ENCODE data around the gene MYCBP2.
A peak's percentile ranks its signal among the peaks of the same experiment; 100 is the strongest.

The MYCBP2 gene

DNA sequence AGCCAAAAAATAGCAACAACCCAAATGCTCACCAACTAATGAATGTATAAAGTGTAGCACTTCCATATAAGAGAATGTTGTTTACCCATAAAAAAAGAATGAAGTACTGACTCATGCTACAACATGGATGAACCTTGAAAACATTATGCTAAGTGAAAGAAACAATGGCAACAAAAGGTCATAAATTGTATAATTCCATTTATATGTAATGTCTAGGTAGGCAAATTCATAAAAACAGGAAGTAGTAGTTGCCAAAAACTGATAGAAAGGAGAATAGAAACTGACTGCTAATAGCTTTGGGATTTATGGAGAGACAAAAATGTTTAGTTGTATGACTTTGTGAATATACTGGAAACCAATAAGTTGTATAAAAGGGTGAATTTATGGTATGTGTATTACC lies 21.6 kb downstream of the MYCBP2 start:
- H3K79me2 ChIP-seq (ENCODE audit: control insufficient read depth, insufficient read depth, low read length) = peaks cover 16% of the 10 kb centered on the region
- no peak overlapping the region for H3K56ac ChIP-seq (ENCODE audit: low read length)
- H2BK5ac ChIP-seq (ENCODE audit: low read length) = no peak overlapping the region
- no peak overlapping the region for H3K9ac ChIP-seq (ENCODE audit: low read length)
- no peak overlapping the region for H3K4ac ChIP-seq (ENCODE audit: low read depth, low read length)
- no peak overlapping the region for H3K23ac ChIP-seq (ENCODE audit: low read length)
- no peak overlapping the region for H2AK5ac ChIP-seq (ENCODE audit: low read length)
- no peaks in the 10 kb centered on the region for H3K36me3 ChIP-seq (ENCODE audit: control insufficient read depth, insufficient read depth, low read length)
- H3K4me2 ChIP-seq (ENCODE audit: low read length) = no peak overlapping the region
- no peak overlapping the region for H4K5ac ChIP-seq (ENCODE audit: low read length)
- H2BK120ac ChIP-seq (ENCODE audit: low read depth, low read length) = no peak overlapping the region
- no peak overlapping the region for H3K18ac ChIP-seq (ENCODE audit: low read length)
- no peak overlapping the region for H2BK15ac ChIP-seq (replicated peaks; ENCODE audit: low read depth)
- H3K27ac ChIP-seq (ENCODE audit: low read depth, low read length) = no peak overlapping the region
- peaks cover 4% of the 10 kb centered on the region for H3K4me1 ChIP-seq (ENCODE audit: control insufficient read depth, low read depth, low read length)
- peaks cover 7% of the 10 kb centered on the region for H3K79me1 ChIP-seq (ENCODE audit: low read length)
- no peak overlapping the region for H4K8ac ChIP-seq (ENCODE audit: low read depth, low read length)
- no peak for DNase-seq
- no peak overlapping the region for H3K4me3 ChIP-seq (ENCODE audit: low read length)
- no peaks in the 10 kb centered on the region for H3K27me3 ChIP-seq (ENCODE audit: insufficient read depth, low read length, poor library complexity)

DNA sequence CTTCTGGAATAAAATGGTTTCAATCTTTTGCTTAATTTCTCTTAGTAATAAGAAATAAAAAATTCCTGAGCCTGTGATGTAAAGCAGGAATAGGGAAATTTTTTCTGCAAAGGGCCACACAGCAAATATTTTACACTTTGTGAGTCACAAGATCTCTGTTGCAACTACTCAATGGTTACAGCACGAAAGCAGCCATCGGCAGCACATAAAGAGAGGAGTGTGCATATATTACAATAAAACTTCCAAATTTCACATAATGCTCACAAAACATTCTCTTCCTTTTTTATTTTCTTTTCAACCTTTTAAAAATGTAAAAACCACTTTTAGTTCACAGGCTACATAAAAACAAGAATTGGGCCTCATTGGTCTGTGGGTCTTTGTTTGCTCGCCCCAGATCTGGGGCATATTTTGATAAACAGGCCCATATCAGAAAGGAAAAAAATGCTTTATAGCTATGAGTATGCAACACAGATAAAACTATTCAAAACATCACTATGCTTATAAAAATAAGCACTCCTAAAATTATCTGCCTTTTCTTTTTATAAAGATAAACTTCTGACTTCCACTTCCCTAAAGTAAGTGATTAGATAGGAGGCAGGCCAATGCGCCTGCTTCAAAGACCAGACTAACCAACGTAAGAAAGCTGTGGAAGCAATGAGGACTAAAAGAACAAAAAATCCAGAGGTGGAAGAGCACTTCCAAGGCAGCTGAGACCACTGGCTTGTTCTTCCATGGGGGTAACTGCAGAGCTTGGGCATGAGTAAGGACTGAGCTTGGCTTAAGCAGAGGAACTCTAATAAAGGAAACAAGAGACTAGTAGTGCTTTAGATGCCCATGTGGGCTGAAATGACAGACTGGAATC lies 26.5 kb downstream of the MYCBP2 start:
- DNase-seq = peak; percentile 38
- Histone ChIP-seq H3K27me3 (ENCODE audit: insufficient read depth, low read length, poor library complexity) (no peaks in the 10 kb centered on the region), H2AK5ac (ENCODE audit: low read length) (no peak overlapping the region), H2BK120ac (ENCODE audit: low read depth, low read length) (no peak overlapping the region), H3K4ac (ENCODE audit: low read depth, low read length) (peak overlapping the region; percentile 52), H3K4me2 (ENCODE audit: low read length) (no peak overlapping the region), H2BK5ac (ENCODE audit: low read length) (no peak overlapping the region), H3K18ac (ENCODE audit: low read length) (no peak overlapping the region), H2BK15ac (replicated peaks; ENCODE audit: low read depth) (no peak overlapping the region), H4K8ac (ENCODE audit: low read depth, low read length) (no peak overlapping the region), H3K9ac (ENCODE audit: low read length) (no peak overlapping the region), H4K5ac (ENCODE audit: low read length) (no peak overlapping the region), H3K4me3 (ENCODE audit: low read length) (no peak overlapping the region), H3K56ac (ENCODE audit: low read length) (peak overlapping the region; percentile 52), H3K36me3 (ENCODE audit: control insufficient read depth, insufficient read depth, low read length) (no peaks in the 10 kb centered on the region), H3K4me1 (ENCODE audit: control insufficient read depth, low read depth, low read length) (peaks cover 2% of the 10 kb centered on the region), H3K79me1 (ENCODE audit: low read length) (peaks cover 9% of the 10 kb centered on the region), H3K23ac (ENCODE audit: low read length) (no peak overlapping the region), H3K79me2 (ENCODE audit: control insufficient read depth, insufficient read depth, low read length) (peaks cover 7% of the 10 kb centered on the region), H3K27ac (ENCODE audit: low read depth, low read length) (no peak overlapping the region)
- no CpG with 5 or more reads among the region's 5 CpGs for WGBS (ENCODE audit: extremely low coverage, insufficient coverage, low lambda C conversion rate)

DNA sequence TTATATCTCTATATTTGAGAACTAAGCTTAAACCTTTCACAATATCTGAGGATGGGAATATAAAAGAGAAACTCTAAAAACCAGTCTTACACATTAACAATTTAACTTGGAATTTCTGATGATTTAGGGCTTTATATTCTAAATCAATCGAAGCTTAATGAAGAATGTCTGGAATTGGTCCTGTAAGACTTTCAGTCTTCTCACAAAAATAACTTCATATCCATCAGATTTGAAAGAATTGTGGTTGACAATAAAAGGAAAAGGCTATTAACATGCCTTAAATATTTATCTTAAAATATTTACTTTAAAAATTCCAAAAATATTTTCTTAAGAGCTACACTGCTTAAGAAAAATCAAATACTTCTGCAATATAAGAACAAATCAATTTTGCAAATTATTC lies 27.3 kb downstream of the MYCBP2 start:
- H3K27ac ChIP-seq (ENCODE audit: low read depth, low read length) = no peak overlapping the region
- H2BK5ac ChIP-seq (ENCODE audit: low read length) = no peak overlapping the region
- H3K56ac ChIP-seq (ENCODE audit: low read length) = no peak overlapping the region
- no peak overlapping the region for H3K9ac ChIP-seq (ENCODE audit: low read length)
- DNase-seq = no peak
- no peak overlapping the region for H4K8ac ChIP-seq (ENCODE audit: low read depth, low read length)
- H3K4me1 ChIP-seq (ENCODE audit: control insufficient read depth, low read depth, low read length) = peaks cover 2% of the 10 kb centered on the region
- H3K79me1 ChIP-seq (ENCODE audit: low read length) = peaks cover 9% of the 10 kb centered on the region
- no peak overlapping the region for H2BK120ac ChIP-seq (ENCODE audit: low read depth, low read length)
- H3K27me3 ChIP-seq (ENCODE audit: insufficient read depth, low read length, poor library complexity) = no peaks in the 10 kb centered on the region
- peaks cover 7% of the 10 kb centered on the region for H3K79me2 ChIP-seq (ENCODE audit: control insufficient read depth, insufficient read depth, low read length)
- H3K4ac ChIP-seq (ENCODE audit: low read depth, low read length) = no peak overlapping the region
- H4K5ac ChIP-seq (ENCODE audit: low read length) = no peak overlapping the region
- no peak overlapping the region for H3K23ac ChIP-seq (ENCODE audit: low read length)
- H2BK15ac ChIP-seq (replicated peaks; ENCODE audit: low read depth) = no peak overlapping the region
- no CpG with 5 or more reads among the region's 1 CpG for WGBS (ENCODE audit: extremely low coverage, insufficient coverage, low lambda C conversion rate)
- H3K4me2 ChIP-seq (ENCODE audit: low read length) = no peak overlapping the region
- no peaks in the 10 kb centered on the region for H3K36me3 ChIP-seq (ENCODE audit: control insufficient read depth, insufficient read depth, low read length)
- no peak overlapping the region for H3K18ac ChIP-seq (ENCODE audit: low read length)
- H2AK5ac ChIP-seq (ENCODE audit: low read length) = no peak overlapping the region
- no peak overlapping the region for H3K4me3 ChIP-seq (ENCODE audit: low read length)

GRCh38 chr13:77298426-77298825 lies 28.5 kb downstream of the MYCBP2 start:
- WGBS (ENCODE audit: extremely low coverage, insufficient coverage, low lambda C conversion rate) = no CpG with 5 or more reads among the region's 3 CpGs
- Histone ChIP-seq H3K4ac (ENCODE audit: low read depth, low read length) (no peak overlapping the region), H4K5ac (ENCODE audit: low read length) (no peak overlapping the region), H3K27ac (ENCODE audit: low read depth, low read length) (no peak overlapping the region), H2AK5ac (ENCODE audit: low read length) (no peak overlapping the region), H2BK5ac (ENCODE audit: low read length) (no peak overlapping the region), H3K79me2 (ENCODE audit: control insufficient read depth, insufficient read depth, low read length) (peaks cover 7% of the 10 kb centered on the region), H3K27me3 (ENCODE audit: insufficient read depth, low read length, poor library complexity) (no peaks in the 10 kb centered on the region), H3K36me3 (ENCODE audit: control insufficient read depth, insufficient read depth, low read length) (no peaks in the 10 kb centered on the region), H3K4me2 (ENCODE audit: low read length) (no peak overlapping the region), H3K79me1 (ENCODE audit: low read length) (peaks cover 9% of the 10 kb centered on the region), H3K9ac (ENCODE audit: low read length) (no peak overlapping the region), H4K8ac (ENCODE audit: low read depth, low read length) (no peak overlapping the region), H3K23ac (ENCODE audit: low read length) (no peak overlapping the region), H3K56ac (ENCODE audit: low read length) (no peak overlapping the region), H2BK15ac (replicated peaks; ENCODE audit: low read depth) (no peak overlapping the region), H2BK120ac (ENCODE audit: low read depth, low read length) (no peak overlapping the region), H3K4me1 (ENCODE audit: control insufficient read depth, low read depth, low read length) (peaks cover 2% of the 10 kb centered on the region), H3K4me3 (ENCODE audit: low read length) (no peak overlapping the region), H3K18ac (ENCODE audit: low read length) (no peak overlapping the region)
- no peak for DNase-seq

GRCh38 chr13:77291774-77292173 lies 35.1 kb downstream of the MYCBP2 start:
- H3K23ac ChIP-seq (ENCODE audit: low read length) = peak overlapping the region; percentile 11
- H2BK15ac ChIP-seq (replicated peaks; ENCODE audit: low read depth) = no peak overlapping the region
- no peak overlapping the region for H3K4me3 ChIP-seq (ENCODE audit: low read length)
- H3K4me2 ChIP-seq (ENCODE audit: low read length) = no peak overlapping the region
- no peak overlapping the region for H2BK120ac ChIP-seq (ENCODE audit: low read depth, low read length)
- H3K9ac ChIP-seq (ENCODE audit: low read length) = no peak overlapping the region
- no peak overlapping the region for H2BK5ac ChIP-seq (ENCODE audit: low read length)
- H2AK5ac ChIP-seq (ENCODE audit: low read length) = no peak overlapping the region
- no peaks in the 10 kb centered on the region for H3K36me3 ChIP-seq (ENCODE audit: control insufficient read depth, insufficient read depth, low read length)
- H3K4ac ChIP-seq (ENCODE audit: low read depth, low read length) = no peak overlapping the region
- H3K4me1 ChIP-seq (ENCODE audit: control insufficient read depth, low read depth, low read length) = no peaks in the 10 kb centered on the region
- no peaks in the 10 kb centered on the region for H3K27me3 ChIP-seq (ENCODE audit: insufficient read depth, low read length, poor library complexity)
- H3K56ac ChIP-seq (ENCODE audit: low read length) = no peak overlapping the region
- H3K18ac ChIP-seq (ENCODE audit: low read length) = no peak overlapping the region
- no peaks in the 10 kb centered on the region for H3K79me1 ChIP-seq (ENCODE audit: low read length)
- no peaks in the 10 kb centered on the region for H3K79me2 ChIP-seq (ENCODE audit: control insufficient read depth, insufficient read depth, low read length)
- H4K8ac ChIP-seq (ENCODE audit: low read depth, low read length) = no peak overlapping the region
- H4K5ac ChIP-seq (ENCODE audit: low read length) = no peak overlapping the region
- no peak overlapping the region for H3K27ac ChIP-seq (ENCODE audit: low read depth, low read length)
- WGBS (ENCODE audit: extremely low coverage, insufficient coverage, low lambda C conversion rate) = no CpG with 5 or more reads among the region's 4 CpGs
- no peak for DNase-seq

GRCh38 chr13:77290342-77290741 lies 36.6 kb downstream of the MYCBP2 start:
- no peaks in the 10 kb centered on the region for H3K79me1 ChIP-seq (ENCODE audit: low read length)
- H2BK15ac ChIP-seq (replicated peaks; ENCODE audit: low read depth) = no peak overlapping the region
- no peak overlapping the region for H3K4ac ChIP-seq (ENCODE audit: low read depth, low read length)
- no peak overlapping the region for H3K4me2 ChIP-seq (ENCODE audit: low read length)
- H3K18ac ChIP-seq (ENCODE audit: low read length) = no peak overlapping the region
- H2BK120ac ChIP-seq (ENCODE audit: low read depth, low read length) = no peak overlapping the region
- DNase-seq = no peak
- H3K4me1 ChIP-seq (ENCODE audit: control insufficient read depth, low read depth, low read length) = no peaks in the 10 kb centered on the region
- H3K4me3 ChIP-seq (ENCODE audit: low read length) = no peak overlapping the region
- H3K27ac ChIP-seq (ENCODE audit: low read depth, low read length) = no peak overlapping the region
- H2AK5ac ChIP-seq (ENCODE audit: low read length) = no peak overlapping the region
- no peaks in the 10 kb centered on the region for H3K36me3 ChIP-seq (ENCODE audit: control insufficient read depth, insufficient read depth, low read length)
- H3K9ac ChIP-seq (ENCODE audit: low read length) = no peak overlapping the region
- H4K8ac ChIP-seq (ENCODE audit: low read depth, low read length) = no peak overlapping the region
- H4K5ac ChIP-seq (ENCODE audit: low read length) = no peak overlapping the region
- no peaks in the 10 kb centered on the region for H3K27me3 ChIP-seq (ENCODE audit: insufficient read depth, low read length, poor library complexity)
- no CpG with 5 or more reads among the region's 2 CpGs for WGBS (ENCODE audit: extremely low coverage, insufficient coverage, low lambda C conversion rate)
- H3K79me2 ChIP-seq (ENCODE audit: control insufficient read depth, insufficient read depth, low read length) = no peaks in the 10 kb centered on the region
- H3K23ac ChIP-seq (ENCODE audit: low read length) = no peak overlapping the region
- H2BK5ac ChIP-seq (ENCODE audit: low read length) = no peak overlapping the region
- H3K56ac ChIP-seq (ENCODE audit: low read length) = no peak overlapping the region

Measured in mesendoderm (in vitro differentiated cells).